Measurements from ENCODE around the gene PRM3.

GRCh38 chr16:11242658-11243057 lies 30.8 kb downstream of the PRM3 start:
- no peak for TF ChIP-seq CTCF (IDR thresholded peaks at IDR 0.05)
- no peak for TF ChIP-seq EP300 (IDR thresholded peaks at IDR 0.05)
- no peak for TF ChIP-seq POLR2AphosphoS5 (IDR thresholded peaks at IDR 0.05)
- no peak for TF ChIP-seq POLR2A (IDR thresholded peaks at IDR 0.05)

Data from sigmoid colon (tissue), 4 donors.